Spinal cord (tissue), 10 donors: ENCODE results near the gene JPT1. TPM values are rescaled to one million over a fixed set of nuclear protein-coding genes. Genes with fewer than 3 reads are reported as not detected.
A peak's percentile ranks its signal among the peaks of the same experiment; 100 is the strongest.

Experiments
- DNase-seq, 6 donors: peaks; one replicate each; pipeline versions ENCODE4 v3.0.0 to v3.0.0-alpha.2; 2013 to 2015; ENCODE audit warnings: low spot score in 6 of 6, low read depth in 4 of 6
- H3K27ac ChIP-seq: one replicate; pipeline ENCODE4 v1.5.1; 2013; ENCODE audit warnings: low read depth, low read length, control low read depth
- H3K27me3 ChIP-seq: one replicate; pipeline ENCODE4 v1.6.1; 2013; ENCODE audit warnings: low read length; ENCODE audit not compliant: control insufficient read depth, insufficient read depth
- H3K36me3 ChIP-seq: one replicate; pipeline ENCODE4 v1.6.1; 2013; ENCODE audit warnings: low read length; ENCODE audit not compliant: control insufficient read depth, insufficient read depth
- H3K4me1 ChIP-seq: one replicate; pipeline ENCODE4 v1.6.1; 2013; ENCODE audit warnings: low read length; ENCODE audit not compliant: control insufficient read depth, insufficient read depth
- H3K4me3 ChIP-seq: one replicate; pipeline ENCODE4 v1.5.1; 2013; ENCODE audit warnings: low read depth, low read length, control low read depth
- H3K9me3 ChIP-seq: one replicate; pipeline ENCODE4 v1.6.1; 2013; ENCODE audit warnings: low read length; ENCODE audit not compliant: control insufficient read depth, insufficient read depth
- WGBS: methylation state at CpG from one replicate; pipeline ENCODE4 v1.1.5; 2013; ENCODE audit warnings: missing lambda C conversion rate; ENCODE audit not compliant: insufficient coverage; 5-methylcytosine and 5-hydroxymethylcytosine counted together
- polyA plus RNA-seq, 2 donors: library from polyadenylated mRNA; unstranded; fragments of 120-200 nt; gene quantifications; one replicate each; pipeline ENCODE4 v1.2.1, GENCODE V29; 2013; ENCODE audit not compliant: insufficient read length in 2 of 2
- total RNA-seq, 2 donors: library from RNA; depleted of rRNA in 1 of 2; stranded (reverse); fragments of 120-200 nt in 1 of 2; fragments of >200 nt in 1 of 2; gene quantifications; one replicate each; pipeline versions ENCODE4 v1.2.3 to v1.2.4, GENCODE V29; 2013 to 2014
- donor health status: healthy.

Gene JPT1
- total and polyA plus RNA-seq, 4 donors = 79.8 to 353 (median 217) TPM

GRCh38 chr17:75109407-75110233, 44.7 kb downstream of the JPT1 start, which contains the start of gene ARMC7:
Gene ARMC7 (plus strand): TSS chr17:75109969. CDS start chr17:75110289, 320 bp downstream.
- H3K4me1 ChIP-seq = peaks cover 41% of the 10 kb centered on the region
- peak within 1 kb of the TSS; percentile 30 for H3K27ac ChIP-seq
- H3K27me3 ChIP-seq = no peaks in the 10 kb centered on the region
- under 1% methylated on average over 68 of the region's 68 CpGs for WGBS
- DNase-seq = peak in 5 of 6 donors; percentile 65 to 95 (median 80)
- H3K4me3 ChIP-seq = peak within 1 kb of the TSS; percentile 79
- H3K36me3 ChIP-seq = peaks cover 6% of the 10 kb centered on the region
- H3K9me3 ChIP-seq = no peaks in the 10 kb centered on the region

- Histone ChIP-seq H3K36me3 (peaks cover 3% of the 10 kb centered on the region), H3K27ac (no peak overlapping the region), H3K4me1 (peaks cover 35% of the 10 kb centered on the region), H3K9me3 (no peaks in the 10 kb centered on the region), H3K27me3 (no peaks in the 10 kb centered on the region), H3K4me3 (peak overlapping the region; percentile 79)
- 4% methylated on average over 22 of the region's 22 CpGs for WGBS
- peak in 1 of 6 donors; percentile 18 for DNase-seq
These were observed 45.3 kb downstream of the JPT1 start for GRCh38 chr17:75109046-75109406.

GRCh38 chr17:75108193-75108592, 46.1 kb downstream of the JPT1 start:
- Histone ChIP-seq H3K4me1 (peaks cover 30% of the 10 kb centered on the region), H3K9me3 (no peaks in the 10 kb centered on the region), H3K27me3 (no peaks in the 10 kb centered on the region), H3K4me3 (no peak overlapping the region), H3K36me3 (peaks cover 3% of the 10 kb centered on the region), H3K27ac (no peak overlapping the region)
- no peak for DNase-seq
- WGBS = 85% methylated on average over 2 of the region's 2 CpGs

GRCh38 chr17:75105126-75106080, 48.9 kb downstream of the JPT1 start:
- H3K4me1 ChIP-seq = peaks cover 20% of the 10 kb centered on the region
- DNase-seq = peak in 2 of 6 donors; percentile 67
- H3K27me3 ChIP-seq = no peaks in the 10 kb centered on the region
- H3K4me3 ChIP-seq = no peak overlapping the region
- no peaks in the 10 kb centered on the region for H3K9me3 ChIP-seq
- H3K27ac ChIP-seq = no peak overlapping the region
- 51% methylated on average over 10 of the region's 20 CpGs for WGBS
- H3K36me3 ChIP-seq = peaks cover 2% of the 10 kb centered on the region

GRCh38 chr17:75103601-75104554, 50.4 kb downstream of the JPT1 start:
- peaks cover 10% of the 10 kb centered on the region for H3K4me1 ChIP-seq
- peaks cover 9% of the 10 kb centered on the region for H3K36me3 ChIP-seq
- 81% methylated on average over 10 of the region's 14 CpGs for WGBS
- no peaks in the 10 kb centered on the region for H3K9me3 ChIP-seq
- no peak overlapping the region for H3K27ac ChIP-seq
- H3K4me3 ChIP-seq = no peak overlapping the region
- no peak for DNase-seq
- no peaks in the 10 kb centered on the region for H3K27me3 ChIP-seq

- H3K27me3 ChIP-seq = no peaks in the 10 kb centered on the region
- no peak for DNase-seq
- no peaks in the 10 kb centered on the region for H3K9me3 ChIP-seq
- H3K4me3 ChIP-seq = no peak overlapping the region
- WGBS = 46% methylated on average over 7 of the region's 12 CpGs
- H3K36me3 ChIP-seq = peaks cover 9% of the 10 kb centered on the region
- H3K27ac ChIP-seq = no peak overlapping the region
- peaks cover 8% of the 10 kb centered on the region for H3K4me1 ChIP-seq
These were observed 51.9 kb downstream of the JPT1 start for GRCh38 chr17:75102385-75102821.

- no peak for DNase-seq
- Histone ChIP-seq H3K9me3 (no peaks in the 10 kb centered on the region), H3K4me1 (no peaks in the 10 kb centered on the region), H3K36me3 (peaks cover 9% of the 10 kb centered on the region), H3K27ac (no peak overlapping the region), H3K4me3 (no peak overlapping the region), H3K27me3 (no peaks in the 10 kb centered on the region)
- WGBS = 94% methylated on average over 31 of the region's 31 CpGs
These were observed 54.3 kb downstream of the JPT1 start for GRCh38 chr17:75099881-75100595.

- WGBS = 89% methylated on average over 7 of the region's 7 CpGs
- peaks cover 9% of the 10 kb centered on the region for H3K36me3 ChIP-seq
- H3K9me3 ChIP-seq = no peaks in the 10 kb centered on the region
- DNase-seq = no peak
- no peak overlapping the region for H3K27ac ChIP-seq
- H3K4me1 ChIP-seq = peaks cover under 1% of the 10 kb centered on the region
- no peak overlapping the region for H3K4me3 ChIP-seq
- no peaks in the 10 kb centered on the region for H3K27me3 ChIP-seq
These were observed 55.5 kb downstream of the JPT1 start for GRCh38 chr17:75098861-75099260.
